Uterus (tissue), 2 donors: ENCODE data around the gene TGFB1.

ENCODE experiments used
- CTCF ChIP-seq, 4 experiments: fragments of 200-600 bp in 2 of 4; fragments of 450-650 bp in 2 of 4; sonication (generic) in 2 of 4; IDR thresholded peaks; one replicate each; pipeline ENCODE4 v1.5.1; 2016 to 2019; ENCODE audit warnings: antibody characterized with exemption in 4 of 4, mild to moderate bottlenecking in 2 of 4, moderate library complexity in 1 of 4
- POLR2A ChIP-seq, 2 donors: fragments of 450-650 bp; IDR thresholded peaks; one replicate each; pipeline ENCODE4 v1.6.1; 2016; ENCODE audit warnings: antibody characterized with exemption in 2 of 2, mild to moderate bottlenecking in 1 of 2, moderate library complexity in 1 of 2

- TF ChIP-seq POLR2A (IDR thresholded peaks at IDR 0.05) (no peak), CTCF (IDR thresholded peaks at IDR 0.05) (no peak)
Observed at GRCh38 chr19:41328842-41329225, 24.9 kb downstream of the TGFB1 start.
